Osteocyte (in vitro differentiated cells): ENCODE results near the gene TPSAB1. TPM values are rescaled to one million over a fixed set of nuclear protein-coding genes. Genes with fewer than 3 reads are reported as not detected.
"Not testable (repeated sequence)": the region's sequence is repeated elsewhere in the genome, so short reads cannot be mapped to it uniquely, and the experiment has no call there.

Experiments
- DNase-seq: peaks from one replicate; pipeline ENCODE4 v3.0.0; 2021; ENCODE audit warnings: mixed read lengths; ENCODE audit not compliant: unreplicated experiment; ENCODE audit errors: extremely low spot score
- H3K27ac Mint-ChIP-seq: one replicate; pipeline ENCODE4 v1.8.0; 2021; ENCODE audit warnings: mild to moderate bottlenecking, mixed read lengths; ENCODE audit not compliant: unreplicated experiment
- H3K27me3 Mint-ChIP-seq: one replicate; pipeline ENCODE4 v1.8.0; 2021; ENCODE audit warnings: mixed read lengths; ENCODE audit not compliant: unreplicated experiment
- H3K36me3 Mint-ChIP-seq: one replicate; pipeline ENCODE4 v1.8.0; 2021; ENCODE audit warnings: mixed read lengths; ENCODE audit not compliant: unreplicated experiment
- H3K4me1 Mint-ChIP-seq: one replicate; pipeline ENCODE4 v1.8.0; 2021; ENCODE audit warnings: mixed read lengths; ENCODE audit not compliant: unreplicated experiment
- H3K4me3 Mint-ChIP-seq: one replicate; pipeline ENCODE4 v1.8.0; 2021; ENCODE audit warnings: mild to moderate bottlenecking, moderate library complexity, mixed read lengths; ENCODE audit not compliant: unreplicated experiment
- H3K9me3 Mint-ChIP-seq: one replicate; pipeline ENCODE4 v1.8.0; 2021; ENCODE audit warnings: mixed read lengths; ENCODE audit not compliant: unreplicated experiment
- total RNA-seq: library from RNA; stranded (reverse); gene quantifications from 2 replicates; pipeline ENCODE4 v1.2.1, GENCODE V29; 2021
- TF ChIP-seq, protein P1 (sequence below): fragments of 200-600 bp; sonication (generic); IDR thresholded peaks from 2 replicates; pipeline ENCODE4 v1.5.0; 2021; ENCODE audit warnings: antibody characterized with exemption, mild to moderate bottlenecking, moderate library complexity

Gene TPSAB1
- total RNA-seq, 1 donor from 2014 or later, result not detected

DNA sequence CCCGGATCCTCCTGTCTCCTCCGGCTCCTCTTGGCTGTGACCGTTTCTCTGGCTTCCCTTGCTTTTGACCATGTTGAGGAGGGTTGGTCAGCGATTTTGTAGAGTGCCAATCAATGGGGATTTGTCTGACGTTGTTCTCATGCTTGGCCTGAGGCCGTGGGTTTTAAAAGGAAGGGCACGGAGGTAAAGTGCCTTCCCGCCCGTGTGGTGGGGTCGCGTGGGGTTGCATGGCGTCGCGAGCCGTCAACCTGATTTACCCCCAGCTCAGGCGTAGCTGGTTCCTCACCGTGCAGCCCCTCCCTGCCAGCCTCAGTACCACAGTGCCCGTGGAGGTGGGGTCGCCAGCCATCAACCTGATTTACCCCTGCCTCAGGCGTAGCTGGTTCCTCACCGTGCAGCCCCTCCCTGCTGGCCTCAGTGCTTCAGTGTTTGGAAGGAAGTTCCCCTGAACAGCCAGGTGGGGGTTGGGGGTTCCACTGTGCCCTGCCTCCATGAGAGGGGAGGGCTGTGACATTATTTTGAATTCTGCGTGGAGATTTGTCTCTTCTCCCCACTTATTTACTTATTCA lies 5.0 kb downstream of the TPSAB1 start:
- TF ChIP-seq, protein P1, sequence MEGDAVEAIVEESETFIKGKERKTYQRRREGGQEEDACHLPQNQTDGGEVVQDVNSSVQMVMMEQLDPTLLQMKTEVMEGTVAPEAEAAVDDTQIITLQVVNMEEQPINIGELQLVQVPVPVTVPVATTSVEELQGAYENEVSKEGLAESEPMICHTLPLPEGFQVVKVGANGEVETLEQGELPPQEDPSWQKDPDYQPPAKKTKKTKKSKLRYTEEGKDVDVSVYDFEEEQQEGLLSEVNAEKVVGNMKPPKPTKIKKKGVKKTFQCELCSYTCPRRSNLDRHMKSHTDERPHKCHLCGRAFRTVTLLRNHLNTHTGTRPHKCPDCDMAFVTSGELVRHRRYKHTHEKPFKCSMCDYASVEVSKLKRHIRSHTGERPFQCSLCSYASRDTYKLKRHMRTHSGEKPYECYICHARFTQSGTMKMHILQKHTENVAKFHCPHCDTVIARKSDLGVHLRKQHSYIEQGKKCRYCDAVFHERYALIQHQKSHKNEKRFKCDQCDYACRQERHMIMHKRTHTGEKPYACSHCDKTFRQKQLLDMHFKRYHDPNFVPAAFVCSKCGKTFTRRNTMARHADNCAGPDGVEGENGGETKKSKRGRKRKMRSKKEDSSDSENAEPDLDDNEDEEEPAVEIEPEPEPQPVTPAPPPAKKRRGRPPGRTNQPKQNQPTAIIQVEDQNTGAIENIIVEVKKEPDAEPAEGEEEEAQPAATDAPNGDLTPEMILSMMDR, result no peak
- H3K4me3 Mint-ChIP-seq, result no peak overlapping the region
- H3K27ac Mint-ChIP-seq, result no peak overlapping the region
- no peaks in the 10 kb centered on the region for H3K27me3 Mint-ChIP-seq
- H3K36me3 Mint-ChIP-seq, result no peaks in the 10 kb centered on the region
- H3K4me1 Mint-ChIP-seq, result no peaks in the 10 kb centered on the region
- no peak for DNase-seq
- no peaks in the 10 kb centered on the region for H3K9me3 Mint-ChIP-seq

DNA sequence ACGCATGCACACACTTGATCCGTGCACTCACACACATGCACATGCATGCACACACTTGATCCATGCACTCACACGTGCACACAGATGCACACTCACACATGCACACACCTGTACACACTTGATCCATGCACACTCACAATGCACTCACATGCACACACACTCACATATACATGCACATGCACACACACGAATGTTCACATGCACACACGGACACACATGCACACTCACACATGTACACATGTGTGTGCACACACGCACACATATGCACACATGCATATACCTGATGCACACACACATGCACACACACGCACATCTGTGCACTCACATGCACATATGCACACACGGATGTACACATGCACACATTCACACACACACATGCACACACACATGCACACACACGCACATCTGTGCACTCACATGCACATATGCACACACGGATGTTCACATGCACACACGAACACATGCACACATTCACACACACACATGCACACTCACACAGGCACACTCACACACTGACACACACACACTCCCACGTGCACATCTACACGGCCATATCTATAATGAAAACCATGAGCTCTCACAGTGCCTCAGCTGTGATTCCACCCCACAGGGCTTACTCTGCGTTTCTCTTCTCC lies 7.5 kb downstream of the TPSAB1 start:
- H3K4me1 Mint-ChIP-seq, H3K4me3 Mint-ChIP-seq, H3K27ac Mint-ChIP-seq, H3K9me3 Mint-ChIP-seq, H3K27me3 Mint-ChIP-seq, DNase-seq, H3K36me3 Mint-ChIP-seq: not testable (repeated sequence)

DNA sequence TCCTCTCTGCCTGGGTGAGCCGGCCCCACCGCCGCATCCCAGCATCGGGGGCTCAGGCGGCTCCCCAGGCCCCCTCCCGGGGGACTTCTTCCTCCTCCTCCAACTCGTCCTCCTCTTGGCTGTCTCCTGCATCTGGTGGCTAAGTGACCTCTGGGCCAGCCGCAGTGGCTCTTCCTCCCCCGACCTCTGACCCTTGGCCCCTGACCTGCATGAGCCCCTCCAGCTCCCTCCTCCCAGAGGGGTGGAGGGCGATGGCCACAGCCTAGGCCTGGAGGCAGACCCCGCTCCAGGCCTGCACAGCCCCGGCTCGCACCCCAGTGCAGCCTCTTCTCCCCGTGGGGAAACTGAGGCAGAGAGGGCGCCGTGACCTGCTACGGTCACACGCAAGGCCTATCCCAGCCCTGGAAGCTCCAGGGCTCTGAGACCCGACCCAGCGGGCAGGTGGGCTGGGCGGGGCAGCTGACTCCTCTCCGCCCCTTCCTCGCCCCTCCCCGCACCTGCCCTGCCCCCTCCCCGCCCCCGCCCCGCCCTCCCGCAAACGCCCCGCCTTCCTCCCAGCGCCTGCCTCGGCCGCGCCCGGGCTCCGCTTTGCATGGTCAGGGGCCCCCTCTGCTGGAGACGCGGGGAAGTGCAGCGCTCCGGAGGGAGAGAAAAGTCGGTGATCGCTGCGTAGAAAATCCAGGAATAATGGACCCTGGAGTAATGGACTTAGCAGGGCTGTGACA lies 8.7 kb downstream of the TPSAB1 start:
- H3K27ac Mint-ChIP-seq, H3K36me3 Mint-ChIP-seq, H3K27me3 Mint-ChIP-seq, H3K4me1 Mint-ChIP-seq, H3K4me3 Mint-ChIP-seq, DNase-seq, H3K9me3 Mint-ChIP-seq: not testable (repeated sequence)

DNA sequence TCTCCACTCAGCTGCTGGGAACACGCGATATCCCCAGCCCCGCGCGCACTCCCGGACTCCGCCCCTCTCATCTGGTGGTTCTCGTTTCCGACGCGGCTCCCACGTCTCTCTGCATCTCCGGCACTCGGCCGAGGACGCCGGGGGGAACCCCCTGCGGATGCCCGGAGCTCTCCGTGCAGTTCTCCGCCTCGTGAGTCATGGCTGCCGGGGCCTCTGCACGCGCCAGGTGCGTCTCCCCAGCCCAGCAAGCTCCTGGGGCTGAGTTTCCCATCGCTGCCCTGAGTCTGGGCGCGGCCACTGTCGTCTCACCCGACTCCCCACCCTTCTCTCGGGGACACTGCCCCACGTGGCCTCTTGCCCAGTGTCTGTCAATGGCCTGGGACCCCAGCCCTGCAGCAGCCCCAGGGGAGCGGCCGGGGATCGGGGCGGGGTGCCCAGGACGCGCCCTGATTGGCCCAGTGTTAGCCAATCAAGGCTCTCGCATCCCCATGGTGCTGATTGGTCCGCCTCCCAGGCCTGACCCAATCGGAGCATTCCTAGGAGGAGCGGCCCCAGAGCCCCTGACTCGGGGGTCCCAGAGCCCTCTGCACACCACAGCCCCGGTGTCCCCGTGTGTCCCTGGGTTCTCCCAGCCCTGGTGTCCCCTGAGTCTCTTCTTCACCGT lies 13.3 kb downstream of the TPSAB1 start:
- H3K9me3 Mint-ChIP-seq, H3K27ac Mint-ChIP-seq, DNase-seq, H3K4me3 Mint-ChIP-seq, H3K36me3 Mint-ChIP-seq, H3K27me3 Mint-ChIP-seq, H3K4me1 Mint-ChIP-seq: not testable (repeated sequence)

DNA sequence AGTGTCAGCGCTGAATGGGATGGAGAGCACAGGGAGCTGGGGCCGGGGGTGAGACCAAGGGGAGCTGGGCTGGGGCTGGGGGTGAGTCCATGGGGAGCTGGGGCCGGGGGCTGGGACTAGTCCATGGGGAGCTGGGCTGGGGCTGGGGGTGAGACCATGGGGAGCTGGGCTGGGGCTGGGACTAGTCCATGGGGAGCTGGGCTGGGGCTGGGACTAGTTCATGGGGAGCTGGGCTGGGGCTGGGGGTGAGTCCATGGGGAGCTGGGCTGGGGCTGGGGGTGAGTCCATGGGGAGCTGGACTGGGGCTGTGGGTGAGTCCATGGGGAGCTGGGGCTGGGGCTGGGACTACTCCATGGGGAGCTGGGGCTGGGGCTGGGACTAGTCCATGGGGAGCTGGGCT lies 14.3 kb downstream of the TPSAB1 start:
- not testable (repeated sequence) for H3K9me3 Mint-ChIP-seq, H3K4me3 Mint-ChIP-seq, H3K27me3 Mint-ChIP-seq, H3K4me1 Mint-ChIP-seq, H3K27ac Mint-ChIP-seq, DNase-seq, H3K36me3 Mint-ChIP-seq

DNA sequence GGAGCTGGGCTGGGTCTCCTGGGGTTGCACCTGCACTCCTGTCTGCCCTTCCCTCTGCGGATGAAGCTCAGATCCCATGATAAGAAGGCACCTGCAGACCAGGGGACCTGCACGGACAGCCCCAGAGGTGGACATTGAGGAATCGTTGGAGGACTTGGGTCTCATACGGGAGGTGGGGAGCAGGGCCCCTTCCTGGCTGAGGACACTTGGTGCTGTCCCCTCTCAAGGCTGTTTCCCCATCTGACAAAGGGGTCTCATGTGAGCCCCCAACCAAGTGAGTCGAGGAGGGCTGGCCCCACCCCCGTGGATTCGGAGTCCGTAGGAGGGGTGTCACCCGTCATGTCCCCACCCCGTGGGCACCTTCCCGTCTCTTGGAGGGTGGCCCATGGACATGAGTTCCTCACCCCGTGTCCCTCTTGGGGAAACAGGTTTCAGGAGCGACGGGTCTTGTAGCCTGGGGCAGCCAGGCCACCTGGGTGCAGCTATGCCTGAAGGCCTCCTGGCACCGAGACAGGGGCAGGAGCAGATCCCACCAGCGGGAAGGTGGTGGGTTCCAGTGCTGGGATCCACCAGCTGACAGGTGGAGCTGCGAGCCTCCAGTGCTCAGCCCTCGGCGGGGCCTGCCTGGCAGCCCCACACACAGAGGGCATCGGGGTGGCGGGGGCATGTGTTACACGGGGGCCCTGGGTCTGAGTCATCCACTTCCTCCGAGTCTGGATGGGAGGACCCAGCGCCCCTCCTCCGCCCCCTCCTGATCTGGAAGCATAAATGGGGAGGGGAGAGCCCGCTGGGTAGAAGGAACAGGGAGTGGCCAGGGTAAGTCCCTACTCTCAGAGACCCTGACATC lies 15.0 kb downstream of the TPSAB1 start, which contains the start of gene TPSD1:
TSS of gene TPSD1 (plus strand) at position 794 of the 847 bp plus-strand sequence. CDS start 212 bp downstream, outside the sequence.
- not testable (repeated sequence) for H3K27ac Mint-ChIP-seq, H3K27me3 Mint-ChIP-seq, H3K9me3 Mint-ChIP-seq, H3K4me1 Mint-ChIP-seq, DNase-seq, H3K36me3 Mint-ChIP-seq, H3K4me3 Mint-ChIP-seq

DNA sequence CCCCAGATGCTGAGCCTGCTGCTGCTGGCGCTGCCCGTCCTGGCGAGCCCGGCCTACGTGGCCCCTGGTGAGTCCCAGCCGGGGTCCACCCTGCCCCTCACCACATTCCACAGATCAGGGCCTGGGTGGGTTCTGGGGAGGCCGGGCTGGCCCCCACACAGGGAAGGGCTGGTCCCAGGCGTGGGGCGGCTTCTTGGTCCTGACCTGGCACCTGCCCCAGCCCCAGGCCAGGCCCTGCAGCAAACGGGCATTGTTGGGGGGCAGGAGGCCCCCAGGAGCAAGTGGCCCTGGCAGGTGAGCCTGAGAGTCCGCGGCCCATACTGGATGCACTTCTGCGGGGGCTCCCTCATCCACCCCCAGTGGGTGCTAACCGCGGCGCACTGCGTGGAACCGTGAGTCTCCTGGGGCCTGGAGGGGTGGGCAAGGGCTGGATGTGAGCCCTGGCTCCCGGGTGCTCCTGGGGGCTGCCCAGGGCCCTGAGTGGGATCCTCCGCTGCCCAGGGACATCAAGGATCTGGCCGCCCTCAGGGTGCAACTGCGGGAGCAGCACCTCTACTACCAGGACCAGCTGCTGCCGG lies 15.9 kb downstream of the TPSAB1 start:
- not testable (repeated sequence) for DNase-seq, H3K27me3 Mint-ChIP-seq, H3K4me1 Mint-ChIP-seq, H3K36me3 Mint-ChIP-seq, H3K27ac Mint-ChIP-seq, H3K9me3 Mint-ChIP-seq, H3K4me3 Mint-ChIP-seq
